Adrenal gland (tissue), 12 donors: ENCODE results near the gene FOXK2. TPM values are rescaled to one million over a fixed set of nuclear protein-coding genes. Genes with fewer than 3 reads are reported as not detected.
"Not testable (repeated sequence)": the region's sequence is repeated elsewhere in the genome, so short reads cannot be mapped to it uniquely, and the experiment has no call there.

Experiments used
- DNase-seq, 7 donors: peaks; one replicate each; pipeline ENCODE4 v3.0.0-alpha.2; 2019 to 2020
- H3K27ac ChIP-seq, 5 donors: fragments of 200-600 bp; sonication (generic) in 4 of 5; 1 replicate in 3 of 5; 2 replicates in 2 of 5; pipeline versions ENCODE4 v1.5.1 to v1.8.0; 2016 to 2020; ENCODE audit warnings: mild to moderate bottlenecking in 1 of 5
- H3K27me3 ChIP-seq: fragments of 200-600 bp; 2 replicates; pipeline ENCODE4 v1.8.0; 2021
- H3K36me3 ChIP-seq, 2 donors: fragments of 200-600 bp; replicated peaks in 1 of 2; 1 replicate in 1 of 2; 2 replicates in 1 of 2; pipeline versions ENCODE4 v1.5.1 to v1.8.0; 2018 to 2022
- H3K4me1 ChIP-seq, 2 donors: fragments of 200-600 bp; replicated peaks in 1 of 2; 1 replicate in 1 of 2; 2 replicates in 1 of 2; pipeline versions ENCODE4 v1.5.1 to v1.8.0; 2018 to 2021
- H3K4me3 ChIP-seq, 4 donors: fragments of 200-600 bp; sonication (generic) in 3 of 4; one replicate each; pipeline ENCODE4 v1.5.1; 2016 to 2018
- H3K9me3 ChIP-seq, 3 donors: fragments of 200-600 bp; sonication (generic) in 1 of 3; replicated peaks in 1 of 3; 1 replicate in 2 of 3; 2 replicates in 1 of 3; pipeline versions ENCODE4 v1.5.1 to v1.8.0; 2016 to 2021
- CTCF ChIP-seq, 6 experiments: fragments of 450-650 bp in 4 of 6; fragments of 200-600 bp in 2 of 6; sonication (generic) in 1 of 6; IDR thresholded peaks; 1 replicate in 5 of 6; 2 replicates in 1 of 6; pipeline versions ENCODE4 v1.5.1 to v1.8.0; 2016 to 2021; ENCODE audit warnings: antibody characterized with exemption in 6 of 6, mild to moderate bottlenecking in 2 of 6, moderate library complexity in 1 of 6
- POLR2A ChIP-seq, 2 donors: fragments of 450-650 bp; IDR thresholded peaks; one replicate each; pipeline ENCODE4 v1.6.1; 2017; ENCODE audit warnings: antibody characterized with exemption in 2 of 2, mild to moderate bottlenecking in 2 of 2, moderate library complexity in 1 of 2
- whole genome bisulfite sequencing, 4 donors: extraction: QIAGEN DNeasy Blood & Tissue Kit in 2 of 4; methylation state at CpG; one replicate each; pipeline versions ENCODE4 v1.1.5 to v1.1.7; 2013 to 2017; 5-methylcytosine and 5-hydroxymethylcytosine counted together
- intact Hi-C, 2 donors: fragments of 100-400 bp; cut with DNase I; formaldehyde crosslinking; loops; one replicate each; pipeline versions ENCODE4 v1.14.1 to v1.15.0; 2022 to 2023
- polyA plus RNA-seq, 3 donors: library from polyadenylated mRNA; stranded (reverse); fragments of 200-250 nt in 2 of 3; fragments of 350-450 nt in 1 of 3; fragmentation: Illumina TruSeq in 1 of 3; extraction: RNeasy Lipid Tissue Mini Kit (QIAGEN cat#74804) in 1 of 3; gene quantifications; one replicate each; pipeline ENCODE4 v1.2.3, GENCODE V29; 2013 to 2014
- total RNA-seq, 9 donors: library from RNA; depleted of rRNA in 4 of 9; stranded (reverse); fragments of >200 nt in 4 of 9; fragments of 120-200 nt in 1 of 9; fragmentation: NEBNext Ultra II Directional in 1 of 9; extraction: Animal tissue kit (Norgen Biotek cat#: 25700) in 1 of 9; gene quantifications; one replicate each; pipeline versions ENCODE4 v1.1.0 to v1.2.4, GENCODE V29; 2013 to 2023
- donor health status: healthy with polysubstance abuse.
- donor health status: Bipolar disorder and iron deficiency.
- donor health status: DM: yes; HTN: yes; CAD: no.
- donor health status: DM: no; HTN: no; CAD: no.
- donor health status: DM: no; HTN: no; CAD: no.
- donor health status: DM: yes; HTN: yes; CAD: no.

Gene FOXK2
- total and polyA plus RNA-seq, 12 donors = 30.5 to 138 (median 45.5) TPM

DNA sequence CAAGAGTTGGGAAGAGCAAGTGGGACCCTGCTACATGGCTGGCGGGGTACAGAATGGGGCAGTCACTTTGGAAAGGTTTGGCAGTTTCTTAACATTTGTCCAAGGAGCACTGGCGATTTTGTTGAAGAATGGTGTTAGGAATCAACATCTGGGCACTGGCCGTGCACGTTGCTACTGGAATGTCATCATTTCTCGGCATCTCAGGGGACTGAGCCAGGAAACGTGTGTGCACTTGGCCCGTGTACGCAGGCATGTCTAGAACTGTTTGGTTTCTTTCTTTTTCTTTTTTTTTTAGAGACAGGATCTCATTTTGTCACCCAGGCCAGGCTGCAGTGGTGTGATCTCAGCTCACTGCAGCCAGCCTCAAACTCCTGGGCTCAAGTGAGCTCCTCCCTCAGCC, 17.3 kb upstream of the FOXK2 start:
- H3K4me3 ChIP-seq = no peak overlapping the region
- 65 to 78% (median 74%) methylated on average over 8 of the region's 8 CpGs for WGBS, 4 donors
- peaks cover 0 to 8% of the 10 kb centered on the region in 2 donors for H3K4me1 ChIP-seq
- intact Hi-C loops = no loop called here
- DNase-seq = no peak
- H3K27ac ChIP-seq = no peak overlapping the region
- H3K9me3 ChIP-seq = no peaks in the 10 kb centered on the region
- TF ChIP-seq CTCF (IDR thresholded peaks at IDR 0.05) (no peak), POLR2A (IDR thresholded peaks at IDR 0.05) (no peak)
- H3K27me3 ChIP-seq = no peaks in the 10 kb centered on the region
- no peaks in the 10 kb centered on the region for H3K36me3 ChIP-seq

DNA sequence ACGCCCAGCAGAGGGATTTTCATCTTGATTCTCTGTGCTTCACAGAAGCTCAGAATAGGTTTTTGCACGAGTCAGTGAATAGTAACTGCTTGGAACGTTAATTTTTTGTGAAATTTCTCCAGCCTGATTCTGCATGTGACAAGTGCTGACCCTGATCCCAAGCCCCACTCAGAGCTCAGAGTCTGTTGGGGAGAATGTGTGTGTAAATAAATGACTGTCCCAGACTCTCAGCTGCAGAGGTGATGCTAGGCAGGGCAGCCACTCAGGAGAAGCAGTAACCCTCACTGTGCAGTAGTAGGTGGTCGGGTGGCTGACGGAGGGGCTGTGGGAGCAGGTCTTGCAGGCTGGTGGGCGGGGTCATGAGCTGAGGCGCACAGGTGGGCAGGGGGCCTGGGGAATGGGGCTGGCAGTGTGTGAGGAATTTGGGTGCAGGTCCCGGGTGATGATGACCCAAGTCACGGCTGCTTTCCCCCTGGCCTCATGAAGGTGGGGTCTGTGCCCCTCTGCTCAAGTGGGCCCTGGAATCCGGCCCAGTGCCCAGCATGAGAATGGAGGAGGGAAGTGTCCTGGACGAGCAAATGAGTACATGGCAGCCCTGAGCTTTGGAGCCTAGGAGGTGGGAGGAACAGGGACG, 16.3 kb upstream of the FOXK2 start:
- 81 to 89% (median 84%) methylated on average over 8 to 12 of the region's 12 CpGs for WGBS, 4 donors
- intact Hi-C loops = no loop called here
- DNase-seq = no peak
- H3K4me3 ChIP-seq = no peak overlapping the region
- no peaks in the 10 kb centered on the region for H3K9me3 ChIP-seq
- H3K27ac ChIP-seq = no peak overlapping the region
- no peaks in the 10 kb centered on the region for H3K36me3 ChIP-seq
- H3K27me3 ChIP-seq = no peaks in the 10 kb centered on the region
- TF ChIP-seq CTCF (IDR thresholded peaks at IDR 0.05) (no peak), POLR2A (IDR thresholded peaks at IDR 0.05) (no peak)
- H3K4me1 ChIP-seq = peaks cover 0 to under 1% of the 10 kb centered on the region in 2 donors

GRCh38 chr17:82503728-82504308, 15.7 kb upstream of the FOXK2 start:
- H3K4me1 ChIP-seq = no peaks in the 10 kb centered on the region
- no peak overlapping the region for H3K4me3 ChIP-seq
- no peak overlapping the region for H3K27ac ChIP-seq
- 61 to 73% (median 64%) methylated on average over 17 to 21 of the region's 21 CpGs for WGBS, 4 donors
- TF ChIP-seq CTCF (IDR thresholded peaks at IDR 0.05) = no peak
- TF ChIP-seq POLR2A (IDR thresholded peaks at IDR 0.05) = no peak
- no peaks in the 10 kb centered on the region for H3K36me3 ChIP-seq
- intact Hi-C loops = no loop called here
- no peaks in the 10 kb centered on the region for H3K27me3 ChIP-seq
- DNase-seq = no peak
- H3K9me3 ChIP-seq = no peaks in the 10 kb centered on the region

- DNase-seq = no peak
- Histone ChIP-seq H3K36me3 (no peaks in the 10 kb centered on the region), H3K27ac (no peak overlapping the region), H3K4me3 (no peak overlapping the region), H3K9me3 (no peaks in the 10 kb centered on the region), H3K4me1 (no peaks in the 10 kb centered on the region), H3K27me3 (no peaks in the 10 kb centered on the region)
- 78 to 85% (median 82%) methylated on average over 6 of the region's 6 CpGs for WGBS, 4 donors
- TF ChIP-seq POLR2A (IDR thresholded peaks at IDR 0.05) = no peak
- no peak for TF ChIP-seq CTCF (IDR thresholded peaks at IDR 0.05)
- intact Hi-C loops = no loop called here
Observed at GRCh38 chr17:82505296-82505695, 14.2 kb upstream of the FOXK2 start.

- H3K4me1 ChIP-seq, H3K36me3 ChIP-seq, H3K27me3 ChIP-seq, intact Hi-C loops, H3K27ac ChIP-seq, DNase-seq, H3K4me3 ChIP-seq, H3K9me3 ChIP-seq: not testable (repeated sequence)
- 79 to 87% (median 83%) methylated on average over 7 of the region's 7 CpGs for WGBS, 4 donors
Observed at GRCh38 chr17:82506402-82506801, 13.1 kb upstream of the FOXK2 start.
